Endothelial cell of umbilical vein (primary cell): ENCODE data around the gene LURAP1L. TPM values are rescaled to one million over a fixed set of nuclear protein-coding genes. Genes with fewer than 3 reads are reported as not detected.

ENCODE experiments used
- BruUV-seq: library from RNA; stranded (reverse); fragments of 400-500 nt; replicated peaks from 2 replicates; lab custom pipeline; 2021; lab: Mats Ljungman, UMichigan
- CTCF ChIA-PET: fragments of 300-600, 350-600 bp; sonication (Branson Sonifier 250); formaldehyde crosslinking; loops from one replicate; lab custom pipeline; 2021; ENCODE audit warnings: antibody characterized with exemption, inconsistent platforms; lab: Charles Lee
- POLR2A ChIA-PET: fragments of 300-600, 350-600 bp; sonication (Branson Sonifier 250); formaldehyde crosslinking; loops from one replicate; lab custom pipeline; 2021; ENCODE audit warnings: antibody characterized with exemption, inconsistent platforms; lab: Charles Lee
- DNase-seq: peaks from one replicate; pipeline ENCODE4 v3.0.0-alpha.2; 2011; ENCODE audit warnings: low read depth, low spot score
- FAIRE-seq: peaks from 2 replicates; lab custom pipeline; 2011; peaks lifted over from hg19 to GRCh38; lab: Jason Lieb, UNC
- H2AFZ ChIP-seq: 2 replicates; pipeline ENCODE4 v1.6.0; 2012; ENCODE audit warnings: low read depth, low read length, control low read depth, inconsistent platforms
- H3K27ac ChIP-seq: 2 replicates; pipeline ENCODE4 v1.5.1; 2011; ENCODE audit warnings: low read depth, mild to moderate bottlenecking, control low read depth, low read length, moderate library complexity; ENCODE audit not compliant: insufficient read depth
- H3K27me3 ChIP-seq, 2 experiments: 2 replicates each; pipeline versions ENCODE4 v1.6.0 to v1.6.1; 2011; ENCODE audit warnings: low read length in 2 of 2, mixed read lengths in 1 of 2; ENCODE audit not compliant: control insufficient read depth in 2 of 2, insufficient read depth in 2 of 2
- H3K36me3 ChIP-seq, 2 experiments: 2 replicates in 1 of 2; 3 replicates in 1 of 2; pipeline ENCODE4 v1.5.1; 2011; ENCODE audit warnings: low read length in 2 of 2, mild to moderate bottlenecking in 1 of 2, moderate library complexity in 1 of 2; ENCODE audit not compliant: control insufficient read depth in 2 of 2, insufficient read depth in 2 of 2; ENCODE audit errors: extremely low read depth in 1 of 2
- H3K4me1 ChIP-seq: 3 replicates; pipeline ENCODE4 v1.5.1; 2011; ENCODE audit warnings: mild to moderate bottlenecking, low read length; ENCODE audit not compliant: control insufficient read depth, insufficient read depth; ENCODE audit errors: extremely low read depth
- H3K4me2 ChIP-seq: 2 replicates; pipeline ENCODE4 v1.6.1; 2011; ENCODE audit warnings: low read length, control low read depth, mixed read lengths; ENCODE audit not compliant: insufficient read depth
- H3K4me3 ChIP-seq, 3 experiments: fragments of 200-600 bp in 1 of 3; sonication (generic), shearing (Covaris generic) in 1 of 3; replicated peaks in 1 of 3; 2 replicates each; pipeline ENCODE4 v1.5.1; 2011 to 2016; ENCODE audit warnings: control low read depth in 3 of 3, low read length in 3 of 3, mild to moderate bottlenecking in 2 of 3, inconsistent platforms in 1 of 3, low read depth in 1 of 3, moderate library complexity in 1 of 3; ENCODE audit not compliant: insufficient read depth in 1 of 3
- H3K79me2 ChIP-seq: 2 replicates; pipeline ENCODE4 v1.6.0; 2012; ENCODE audit warnings: low read length, inconsistent platforms; ENCODE audit not compliant: control insufficient read depth, insufficient read depth
- H3K9ac ChIP-seq: replicated peaks from 2 replicates; pipeline ENCODE3; 2011; ENCODE audit warnings: low read length, control low read depth; ENCODE audit not compliant: insufficient read depth; ENCODE audit errors: extremely low read depth
- H3K9me1 ChIP-seq: replicated peaks from 3 replicates; pipeline ENCODE4 v1.6.0; 2011; ENCODE audit warnings: mild to moderate bottlenecking, low read length; ENCODE audit not compliant: control insufficient read depth, insufficient read depth; ENCODE audit errors: extremely low read depth
- H3K9me3 ChIP-seq: replicated peaks from 2 replicates; pipeline ENCODE4 v1.5.1; 2012; ENCODE audit warnings: low read length, inconsistent platforms; ENCODE audit not compliant: control insufficient read depth, insufficient read depth
- H4K20me1 ChIP-seq: replicated peaks from 2 replicates; pipeline ENCODE3; 2011; ENCODE audit warnings: mild to moderate bottlenecking, low read length; ENCODE audit not compliant: control insufficient read depth, insufficient read depth; ENCODE audit errors: extremely low read depth
- CTCF ChIP-seq, 2 donors: IDR thresholded peaks; 1 replicate in 1 of 2; 2 replicates in 1 of 2; pipeline ENCODE4 v1.5.1; 2011; ENCODE audit warnings: low read length in 2 of 2, mild to moderate bottlenecking in 2 of 2, moderate library complexity in 2 of 2, control low read depth in 1 of 2, inconsistent platforms in 1 of 2, low read depth in 1 of 2; ENCODE audit not compliant: insufficient read depth in 1 of 2; ENCODE audit errors: extremely low read depth in 1 of 2
- EZH2 ChIP-seq: IDR thresholded peaks from 2 replicates; pipeline ENCODE4 v1.6.1; 2012; ENCODE audit warnings: borderline replicate concordance, low read depth, mild to moderate bottlenecking, moderate library complexity, low read length, inconsistent platforms; ENCODE audit not compliant: severe bottlenecking
- FOS ChIP-seq: IDR thresholded peaks from 2 replicates; pipeline ENCODE4 v1.6.1; 2011; ENCODE audit warnings: mild to moderate bottlenecking, low read length, moderate library complexity, borderline replicate concordance; ENCODE audit not compliant: insufficient read depth
- GATA2 ChIP-seq: IDR thresholded peaks from 2 replicates; pipeline ENCODE4 v1.7.0; 2011; ENCODE audit warnings: low read depth, mild to moderate bottlenecking, moderate library complexity, mixed read lengths, low read length; ENCODE audit not compliant: insufficient read length, insufficient read depth
- MAX ChIP-seq: IDR thresholded peaks from 2 replicates; pipeline ENCODE4 v1.6.1; 2011; ENCODE audit not compliant: insufficient read depth, insufficient read length
- POLR2A ChIP-seq: IDR thresholded peaks from 2 replicates; pipeline ENCODE4 v1.6.1; 2012; ENCODE audit warnings: low read depth, mild to moderate bottlenecking, control low read depth, low read length
- POLR2AphosphoS5 ChIP-seq: IDR thresholded peaks from 2 replicates; pipeline ENCODE4 v1.6.1; 2012; ENCODE audit warnings: low read depth, mild to moderate bottlenecking, control low read depth, low read length, moderate library complexity; ENCODE audit not compliant: insufficient read depth
- dilution Hi-C: fragments of 300-500 bp; cut with MboI; formaldehyde crosslinking; loops from one replicate; pipeline ENCODE4 v1.15.0; 2019; ENCODE audit warnings: low sequenced_read_pairs; ENCODE audit not compliant: extremely low pct_ligation_motif_present
- intact Hi-C: fragments of 100-400 bp; cut with micrococcal nuclease; formaldehyde crosslinking; loops from one replicate; pipeline ENCODE4 v1.10.0; 2022
- polyA plus RNA-seq, 4 experiments: library from polyadenylated mRNA; depleted of rRNA in 3 of 4; stranded (reverse) in 3 of 4; unstranded in 1 of 4; fragments of >200 nt; gene quantifications; 2 replicates each; pipeline versions ENCODE4 v1.2.1 to v1.2.3, GENCODE V29; 2011 to 2012; ENCODE audit warnings: missing spikeins in 1 of 4
- total RNA-seq: library from RNA; stranded (reverse); gene quantifications from 2 replicates; pipeline ENCODE4 v1.2.3, GENCODE V29; 2021

Gene LURAP1L
- total and polyA plus RNA-seq, 2 donors (not counting 3 experiments of a cell fraction or from before 2014, with no cell fraction given): 1.5 to 3.3 TPM

- dilution Hi-C loops (no loop called here), intact Hi-C loops (loop anchor here (2.0 to 5.0 kb wide), 2 partner anchors 23 to 310 kb away; no protein-coding TSS in a partner anchor)
- no peak overlapping the region for H3K4me3 ChIP-seq
- POLR2A ChIA-PET: interaction anchor here (2.0 kb wide), 1 partner anchor 37 kb away, joined by 9 read pairs; no protein-coding TSS in a partner anchor
- H3K27ac ChIP-seq: no peak overlapping the region
- H3K4me1 ChIP-seq: peaks cover 2% of the 10 kb centered on the region
- no peak overlapping the region for H3K4me2 ChIP-seq
- FAIRE-seq (no peak), DNase-seq (no peak)
- H4K20me1 ChIP-seq: no peaks in the 10 kb centered on the region
- TF ChIP-seq GATA2 (no peak), MAX (no peak), EZH2 (no peak), FOS (no peak), POLR2AphosphoS5 (no peak), POLR2A (no peak), CTCF (IDR thresholded peaks at IDR 0.05; ENCODE audit: extremely low read depth in 1 of 2, insufficient read depth in 1 of 2, low read depth in 1 of 2, low read length in 2 of 2) (no peak)
- CTCF ChIA-PET: interaction anchor here (0.5 to 4.6 kb wide), 19 partner anchors 11 to 311 kb away, joined by 3 to 36 read pairs (median 7); no protein-coding TSS in a partner anchor
- no peaks in the 10 kb centered on the region for H3K9me3 ChIP-seq
- no peaks in the 10 kb centered on the region for H3K27me3 ChIP-seq
- no peaks in the 10 kb centered on the region for H3K36me3 ChIP-seq
- H2AFZ ChIP-seq: no peak overlapping the region
- H3K9me1 ChIP-seq: no peaks in the 10 kb centered on the region
- no TSS peak for BruUV-seq
- no peak overlapping the region for H3K9ac ChIP-seq
- no peaks in the 10 kb centered on the region for H3K79me2 ChIP-seq
Measured at GRCh38 chr9:12777121-12778022, 2.6 kb downstream of the LURAP1L start.
